SK-N-SH treated with all-trans-retinoic acid at 6 μM for 48 hours (cell line): ENCODE measurements around the gene CCDC187.

Source experiments
- ATAC-seq: fragments of 200-7000 bp; cut with Tn5 transposase; 3 replicates; pipeline ENCODE4 v1.9.1; 2020; ENCODE audit warnings: mild to moderate bottlenecking, moderate library complexity
- ARNTL ChIP-seq: fragments of 450-650 bp; formaldehyde crosslinking; IDR thresholded peaks from 2 replicates; pipeline ENCODE4 v1.5.0; 2020; ENCODE audit warnings: low read depth, mild to moderate bottlenecking, moderate library complexity, borderline replicate concordance
- BACH2 ChIP-seq: fragments of 250-450 bp; sonication (Bioruptor Pico); IDR thresholded peaks from 2 replicates; pipeline ENCODE4 v1.9.0; 2021; ENCODE audit warnings: mild to moderate bottlenecking, borderline replicate concordance
- CSDC2 ChIP-seq: fragments of 250-450 bp; sonication (Bioruptor Pico); IDR thresholded peaks from 2 replicates; pipeline ENCODE4 v1.5.0; 2020; ENCODE audit warnings: mild to moderate bottlenecking, moderate library complexity
- ESRRG ChIP-seq: fragments of 250-450 bp; sonication (Bioruptor Pico); IDR thresholded peaks from 2 replicates; pipeline ENCODE4 v1.6.1; 2021; ENCODE audit warnings: mild to moderate bottlenecking
- GLIS3 ChIP-seq: fragments of 250-450 bp; sonication (Bioruptor Pico); IDR thresholded peaks from 2 replicates; pipeline ENCODE4 v1.5.0; 2020; ENCODE audit warnings: mild to moderate bottlenecking, moderate library complexity
- ISL1 ChIP-seq: fragments of 250-450 bp; sonication (Bioruptor Pico); IDR thresholded peaks from 2 replicates; pipeline ENCODE4 v2.1.2; 2022; ENCODE audit warnings: mild to moderate bottlenecking, moderate library complexity
- OSR1 ChIP-seq: fragments of 250-450 bp; sonication (Bioruptor Pico); IDR thresholded peaks from 2 replicates; pipeline ENCODE4 v1.8.0; 2022; ENCODE audit warnings: moderate library complexity, mild to moderate bottlenecking, inconsistent platforms
- PPARA ChIP-seq: fragments of 250-450 bp; sonication (Bioruptor Pico); IDR thresholded peaks from 2 replicates; pipeline ENCODE4 v1.5.0; 2020; ENCODE audit warnings: mild to moderate bottlenecking, borderline replicate concordance
- RARB ChIP-seq: fragments of 250-450 bp; sonication (Bioruptor Pico); IDR thresholded peaks from 2 replicates; pipeline ENCODE4 v1.8.0; 2021; ENCODE audit warnings: mild to moderate bottlenecking, moderate library complexity
- SNAI2 ChIP-seq: fragments of 250-450 bp; sonication (Bioruptor Pico); IDR thresholded peaks from 2 replicates; pipeline ENCODE4 v1.5.0; 2020; ENCODE audit warnings: mild to moderate bottlenecking, moderate library complexity
- TCF4 ChIP-seq: fragments of 250-450 bp; sonication (Bioruptor Pico); IDR thresholded peaks from 2 replicates; pipeline ENCODE4 v1.8.0; 2021; ENCODE audit warnings: mild to moderate bottlenecking, moderate library complexity, borderline replicate concordance
- TOX ChIP-seq: fragments of 250-450 bp; sonication (Bioruptor Pico); IDR thresholded peaks from 2 replicates; pipeline ENCODE4 v1.8.0; 2021; ENCODE audit warnings: mild to moderate bottlenecking, moderate library complexity, borderline replicate concordance
- ZC3H10 ChIP-seq: fragments of 250-450 bp; sonication (Bioruptor Pico); IDR thresholded peaks from 2 replicates; pipeline ENCODE4 v1.5.1; 2021; ENCODE audit warnings: mild to moderate bottlenecking, moderate library complexity
- ZFP3 ChIP-seq: fragments of 250-450 bp; sonication (Bioruptor Pico); IDR thresholded peaks from 2 replicates; pipeline ENCODE4 v1.5.0; 2020; ENCODE audit warnings: mild to moderate bottlenecking, moderate library complexity
- ZFP30 ChIP-seq: fragments of 450-650 bp; formaldehyde crosslinking; IDR thresholded peaks from 2 replicates; pipeline ENCODE4 v1.5.0; 2022; ENCODE audit warnings: mild to moderate bottlenecking, moderate library complexity
- ZNF565 ChIP-seq: fragments of 450-650 bp; formaldehyde crosslinking; conservative IDR thresholded peaks from 2 replicates; pipeline ENCODE4 v1.5.0; 2020; ENCODE audit warnings: low read depth, mild to moderate bottlenecking, moderate library complexity
- ZNF70 ChIP-seq: fragments of 450-650 bp; formaldehyde crosslinking; IDR thresholded peaks from 2 replicates; pipeline ENCODE4 v1.5.0; 2020; ENCODE audit warnings: mild to moderate bottlenecking, moderate library complexity
- ZNF8 ChIP-seq: fragments of 450-650 bp; formaldehyde crosslinking; IDR thresholded peaks from 2 replicates; pipeline ENCODE4 v1.5.0; 2020; ENCODE audit warnings: mild to moderate bottlenecking, moderate library complexity
- TF ChIP-seq, protein P1 (sequence below): fragments of 250-450 bp; sonication (Bioruptor Pico); IDR thresholded peaks from 2 replicates; pipeline ENCODE4 v1.8.0; 2021; ENCODE audit warnings: low read depth, mild to moderate bottlenecking, moderate library complexity, borderline replicate concordance
- TF ChIP-seq, protein P2 (sequence below): fragments of 250-450 bp; sonication (Bioruptor Pico); IDR thresholded peaks from 2 replicates; pipeline ENCODE4 v1.8.0; 2020; ENCODE audit warnings: mild to moderate bottlenecking, moderate library complexity, borderline replicate concordance
- TF ChIP-seq, protein P3 (sequence below): fragments of 250-450 bp; sonication (Bioruptor Pico); IDR thresholded peaks from 2 replicates; pipeline ENCODE4 v1.5.1; 2021; ENCODE audit warnings: mild to moderate bottlenecking, moderate library complexity
- TF ChIP-seq, protein P4 (sequence below): fragments of 250-450 bp; sonication (Bioruptor Pico); IDR thresholded peaks from 2 replicates; pipeline ENCODE4 v1.5.0; 2020; ENCODE audit warnings: mild to moderate bottlenecking, moderate library complexity
- TF ChIP-seq, protein P5 (sequence below): fragments of 250-450 bp; sonication (Bioruptor Pico); IDR thresholded peaks from 2 replicates; pipeline ENCODE4 v1.5.1; 2020; ENCODE audit warnings: low read depth, mild to moderate bottlenecking, moderate library complexity

Gene CCDC187

DNA sequence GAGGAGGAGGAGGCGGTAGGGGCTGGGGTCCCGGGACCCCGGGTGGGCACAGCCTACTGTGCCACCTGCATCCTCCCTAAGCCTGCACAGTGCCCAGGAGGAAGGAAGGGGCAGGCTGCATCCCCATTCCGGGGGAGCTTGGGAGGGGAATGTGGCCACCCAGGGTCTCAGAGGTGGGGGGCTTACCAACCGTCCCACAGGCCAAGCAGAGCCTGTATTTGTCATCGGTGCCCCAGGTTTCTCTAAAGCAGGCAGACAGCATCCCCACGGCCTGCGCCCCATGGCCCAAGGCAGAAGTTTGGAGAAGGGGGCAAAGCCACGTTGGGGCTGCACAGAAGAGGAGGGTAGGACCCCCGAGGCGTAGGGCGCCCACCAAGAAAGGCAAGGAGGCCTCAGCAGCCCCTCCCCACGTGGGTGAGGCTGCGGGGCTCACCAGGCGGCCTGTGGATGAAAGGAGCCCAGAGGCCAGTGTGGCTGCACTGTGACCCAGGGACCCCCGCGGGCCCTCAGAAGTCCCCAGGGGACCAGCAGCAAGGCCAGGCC, 22.9 kb upstream of the CCDC187 start:
- ATAC-seq, result peak; percentile 3
- TF ChIP-seq BACH2 (CRISPR knock-in tag) (no peak), ZFP3 (CRISPR knock-in tag) (no peak), OSR1 (CRISPR knock-in tag) (no peak), ZC3H10 (no peak), SNAI2 (CRISPR knock-in tag) (no peak), CSDC2 (CRISPR knock-in tag) (no peak), ZNF70 (no peak)

DNA sequence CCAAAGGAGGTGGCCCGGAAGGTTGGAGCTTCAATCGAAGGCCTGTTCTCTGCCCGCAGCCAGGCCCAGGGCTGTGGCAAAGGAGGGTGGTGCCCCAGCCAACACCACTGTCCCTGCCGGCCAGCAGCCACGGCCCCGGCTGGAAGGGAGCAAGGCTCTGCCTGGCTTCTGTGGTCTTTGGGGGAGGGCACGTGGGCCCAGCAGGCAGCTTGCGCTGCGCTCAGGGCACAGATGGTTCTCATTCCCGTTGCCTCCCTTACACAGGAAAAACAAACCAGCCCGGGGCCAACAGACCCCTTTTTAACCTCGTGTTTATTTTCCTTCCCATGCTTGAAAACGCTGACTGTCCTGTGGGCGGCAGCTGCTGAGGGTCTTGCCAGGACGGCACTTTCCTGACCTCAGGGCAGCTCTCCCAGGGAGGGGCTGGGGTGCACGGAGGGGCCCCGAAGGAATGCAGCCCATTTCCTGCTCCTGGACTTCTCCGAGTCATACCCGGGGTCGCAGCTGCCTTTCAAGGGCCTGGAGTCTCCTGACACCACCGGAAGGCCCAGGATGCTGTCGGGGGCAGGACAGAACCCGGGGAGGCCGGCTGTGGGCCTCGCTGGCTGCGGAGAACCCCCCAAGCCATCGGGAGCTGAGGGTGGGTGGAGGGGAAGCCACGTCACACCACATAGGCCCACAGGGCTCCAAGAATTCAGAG, 22.3 kb upstream of the CCDC187 start:
- TF ChIP-seq GLIS3 (CRISPR knock-in tag) (no peak), RARB (no peak), TOX (CRISPR knock-in tag) (no peak), ZNF565 (CRISPR knock-in tag) (peak; percentile 54; the same call in 1 of the 2 replicates), ZFP3 (CRISPR knock-in tag) (no peak), BACH2 (CRISPR knock-in tag) (no peak), TCF4 (CRISPR knock-in tag) (peak; percentile 79; the same call in 1 of the 2 replicates), PPARA (0 out of 2 replicates have a peak, but pooled peaks have one; percentile 48), SNAI2 (CRISPR knock-in tag) (no peak), ARNTL (CRISPR knock-in tag) (no peak), ESRRG (CRISPR knock-in tag) (no peak), ZFP30 (0 out of 2 replicates have a peak, but pooled peaks have one; percentile 15), CSDC2 (CRISPR knock-in tag) (no peak), ZNF70 (0 out of 2 replicates have a peak, but pooled peaks have one; percentile 21), ZNF8 (no peak)
- TF ChIP-seq, protein P1, sequence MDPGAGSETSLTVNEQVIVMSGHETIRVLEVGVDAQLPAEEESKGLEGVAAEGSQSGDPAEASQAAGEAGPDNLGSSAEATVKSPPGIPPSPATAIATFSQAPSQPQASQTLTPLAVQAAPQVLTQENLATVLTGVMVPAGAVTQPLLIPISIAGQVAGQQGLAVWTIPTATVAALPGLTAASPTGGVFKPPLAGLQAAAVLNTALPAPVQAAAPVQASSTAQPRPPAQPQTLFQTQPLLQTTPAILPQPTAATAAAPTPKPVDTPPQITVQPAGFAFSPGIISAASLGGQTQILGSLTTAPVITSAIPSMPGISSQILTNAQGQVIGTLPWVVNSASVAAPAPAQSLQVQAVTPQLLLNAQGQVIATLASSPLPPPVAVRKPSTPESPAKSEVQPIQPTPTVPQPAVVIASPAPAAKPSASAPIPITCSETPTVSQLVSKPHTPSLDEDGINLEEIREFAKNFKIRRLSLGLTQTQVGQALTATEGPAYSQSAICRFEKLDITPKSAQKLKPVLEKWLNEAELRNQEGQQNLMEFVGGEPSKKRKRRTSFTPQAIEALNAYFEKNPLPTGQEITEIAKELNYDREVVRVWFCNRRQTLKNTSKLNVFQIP (CRISPR knock-in tag), result no peak
- TF ChIP-seq, protein P2, sequence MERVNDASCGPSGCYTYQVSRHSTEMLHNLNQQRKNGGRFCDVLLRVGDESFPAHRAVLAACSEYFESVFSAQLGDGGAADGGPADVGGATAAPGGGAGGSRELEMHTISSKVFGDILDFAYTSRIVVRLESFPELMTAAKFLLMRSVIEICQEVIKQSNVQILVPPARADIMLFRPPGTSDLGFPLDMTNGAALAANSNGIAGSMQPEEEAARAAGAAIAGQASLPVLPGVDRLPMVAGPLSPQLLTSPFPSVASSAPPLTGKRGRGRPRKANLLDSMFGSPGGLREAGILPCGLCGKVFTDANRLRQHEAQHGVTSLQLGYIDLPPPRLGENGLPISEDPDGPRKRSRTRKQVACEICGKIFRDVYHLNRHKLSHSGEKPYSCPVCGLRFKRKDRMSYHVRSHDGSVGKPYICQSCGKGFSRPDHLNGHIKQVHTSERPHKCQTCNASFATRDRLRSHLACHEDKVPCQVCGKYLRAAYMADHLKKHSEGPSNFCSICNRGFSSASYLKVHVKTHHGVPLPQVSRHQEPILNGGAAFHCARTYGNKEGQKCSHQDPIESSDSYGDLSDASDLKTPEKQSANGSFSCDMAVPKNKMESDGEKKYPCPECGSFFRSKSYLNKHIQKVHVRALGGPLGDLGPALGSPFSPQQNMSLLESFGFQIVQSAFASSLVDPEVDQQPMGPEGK (CRISPR knock-in tag), result no peak
- TF ChIP-seq, protein P3, sequence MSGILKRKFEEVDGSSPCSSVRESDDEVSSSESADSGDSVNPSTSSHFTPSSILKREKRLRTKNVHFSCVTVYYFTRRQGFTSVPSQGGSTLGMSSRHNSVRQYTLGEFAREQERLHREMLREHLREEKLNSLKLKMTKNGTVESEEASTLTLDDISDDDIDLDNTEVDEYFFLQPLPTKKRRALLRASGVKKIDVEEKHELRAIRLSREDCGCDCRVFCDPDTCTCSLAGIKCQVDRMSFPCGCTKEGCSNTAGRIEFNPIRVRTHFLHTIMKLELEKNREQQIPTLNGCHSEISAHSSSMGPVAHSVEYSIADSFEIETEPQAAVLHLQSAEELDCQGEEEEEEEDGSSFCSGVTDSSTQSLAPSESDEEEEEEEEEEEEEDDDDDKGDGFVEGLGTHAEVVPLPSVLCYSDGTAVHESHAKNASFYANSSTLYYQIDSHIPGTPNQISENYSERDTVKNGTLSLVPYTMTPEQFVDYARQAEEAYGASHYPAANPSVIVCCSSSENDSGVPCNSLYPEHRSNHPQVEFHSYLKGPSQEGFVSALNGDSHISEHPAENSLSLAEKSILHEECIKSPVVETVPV (CRISPR knock-in tag), result no peak
- TF ChIP-seq, protein P4, sequence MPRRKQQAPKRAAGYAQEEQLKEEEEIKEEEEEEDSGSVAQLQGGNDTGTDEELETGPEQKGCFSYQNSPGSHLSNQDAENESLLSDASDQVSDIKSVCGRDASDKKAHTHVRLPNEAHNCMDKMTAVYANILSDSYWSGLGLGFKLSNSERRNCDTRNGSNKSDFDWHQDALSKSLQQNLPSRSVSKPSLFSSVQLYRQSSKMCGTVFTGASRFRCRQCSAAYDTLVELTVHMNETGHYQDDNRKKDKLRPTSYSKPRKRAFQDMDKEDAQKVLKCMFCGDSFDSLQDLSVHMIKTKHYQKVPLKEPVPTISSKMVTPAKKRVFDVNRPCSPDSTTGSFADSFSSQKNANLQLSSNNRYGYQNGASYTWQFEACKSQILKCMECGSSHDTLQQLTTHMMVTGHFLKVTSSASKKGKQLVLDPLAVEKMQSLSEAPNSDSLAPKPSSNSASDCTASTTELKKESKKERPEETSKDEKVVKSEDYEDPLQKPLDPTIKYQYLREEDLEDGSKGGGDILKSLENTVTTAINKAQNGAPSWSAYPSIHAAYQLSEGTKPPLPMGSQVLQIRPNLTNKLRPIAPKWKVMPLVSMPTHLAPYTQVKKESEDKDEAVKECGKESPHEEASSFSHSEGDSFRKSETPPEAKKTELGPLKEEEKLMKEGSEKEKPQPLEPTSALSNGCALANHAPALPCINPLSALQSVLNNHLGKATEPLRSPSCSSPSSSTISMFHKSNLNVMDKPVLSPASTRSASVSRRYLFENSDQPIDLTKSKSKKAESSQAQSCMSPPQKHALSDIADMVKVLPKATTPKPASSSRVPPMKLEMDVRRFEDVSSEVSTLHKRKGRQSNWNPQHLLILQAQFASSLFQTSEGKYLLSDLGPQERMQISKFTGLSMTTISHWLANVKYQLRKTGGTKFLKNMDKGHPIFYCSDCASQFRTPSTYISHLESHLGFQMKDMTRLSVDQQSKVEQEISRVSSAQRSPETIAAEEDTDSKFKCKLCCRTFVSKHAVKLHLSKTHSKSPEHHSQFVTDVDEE, result peak; percentile 52; the same call in 1 of the 2 replicates
- ATAC-seq, result peak; percentile 79

DNA sequence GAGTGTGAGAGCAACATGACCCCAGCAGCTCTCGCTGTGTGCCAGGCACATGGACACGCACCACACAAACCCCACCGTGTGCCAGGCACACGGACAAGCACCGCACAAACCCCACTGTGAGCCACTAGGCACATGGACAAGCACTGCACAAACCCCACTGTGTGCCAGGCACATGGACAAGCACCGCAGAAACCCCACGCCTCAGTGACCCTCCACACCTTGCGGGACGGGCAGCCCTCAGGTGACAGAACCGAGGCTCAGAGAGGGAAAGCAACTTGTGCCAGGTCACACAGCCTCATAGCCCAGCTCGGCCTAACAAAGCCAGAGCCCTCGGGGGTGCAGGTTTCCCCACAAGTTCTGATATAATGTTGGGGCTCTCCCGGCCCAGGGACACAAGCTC, 21.5 kb upstream of the CCDC187 start:
- no peak for ATAC-seq
- no peak for TF ChIP-seq CSDC2 (CRISPR knock-in tag)
- TF ChIP-seq, protein P5, sequence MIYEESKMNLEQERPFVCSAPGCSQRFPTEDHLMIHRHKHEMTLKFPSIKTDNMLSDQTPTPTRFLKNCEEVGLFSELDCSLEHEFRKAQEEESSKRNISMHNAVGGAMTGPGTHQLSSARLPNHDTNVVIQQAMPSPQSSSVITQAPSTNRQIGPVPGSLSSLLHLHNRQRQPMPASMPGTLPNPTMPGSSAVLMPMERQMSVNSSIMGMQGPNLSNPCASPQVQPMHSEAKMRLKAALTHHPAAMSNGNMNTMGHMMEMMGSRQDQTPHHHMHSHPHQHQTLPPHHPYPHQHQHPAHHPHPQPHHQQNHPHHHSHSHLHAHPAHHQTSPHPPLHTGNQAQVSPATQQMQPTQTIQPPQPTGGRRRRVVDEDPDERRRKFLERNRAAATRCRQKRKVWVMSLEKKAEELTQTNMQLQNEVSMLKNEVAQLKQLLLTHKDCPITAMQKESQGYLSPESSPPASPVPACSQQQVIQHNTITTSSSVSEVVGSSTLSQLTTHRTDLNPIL (CRISPR knock-in tag), result no peak
- no peak for TF ChIP-seq ISL1
- no peak for TF ChIP-seq BACH2 (CRISPR knock-in tag)
- TF ChIP-seq, protein P2 (CRISPR knock-in tag), result no peak
- no peak for TF ChIP-seq ZNF70
- TF ChIP-seq ZFP30, result no peak
- no peak for TF ChIP-seq ARNTL (CRISPR knock-in tag)
- TF ChIP-seq, protein P4, result no peak
- no peak for TF ChIP-seq TOX (CRISPR knock-in tag)
